ENCODE results near the gene PCBP3.

PCBP3 gene

DNA sequence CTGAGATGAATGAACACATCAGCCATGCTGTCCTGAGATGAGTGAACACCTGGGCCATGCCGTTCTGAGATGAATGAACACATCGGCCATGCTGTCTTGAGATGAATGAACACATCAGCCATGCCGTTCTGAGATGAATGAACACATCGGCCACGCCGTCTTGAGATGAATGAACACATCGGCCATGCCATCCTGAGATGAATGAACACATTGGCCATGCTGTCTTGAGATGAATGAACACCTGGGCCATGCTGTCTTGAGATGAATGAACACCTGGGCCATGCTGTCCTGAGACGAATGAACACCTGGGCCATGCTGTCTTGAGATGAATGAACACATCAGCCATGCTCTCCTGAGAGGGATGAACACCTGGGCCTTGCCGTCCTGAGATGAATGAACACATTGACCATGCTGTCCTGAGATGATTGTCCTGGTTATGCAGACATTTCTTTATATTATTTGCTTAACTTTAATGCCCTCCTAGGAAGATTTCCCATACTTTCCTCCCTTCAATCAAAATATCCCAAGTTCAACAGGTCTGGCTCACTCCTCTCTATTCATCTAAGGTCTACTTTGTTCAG, 289.5 kb downstream of the PCBP3 start:
- TF ChIP-seq, protein P1, sequence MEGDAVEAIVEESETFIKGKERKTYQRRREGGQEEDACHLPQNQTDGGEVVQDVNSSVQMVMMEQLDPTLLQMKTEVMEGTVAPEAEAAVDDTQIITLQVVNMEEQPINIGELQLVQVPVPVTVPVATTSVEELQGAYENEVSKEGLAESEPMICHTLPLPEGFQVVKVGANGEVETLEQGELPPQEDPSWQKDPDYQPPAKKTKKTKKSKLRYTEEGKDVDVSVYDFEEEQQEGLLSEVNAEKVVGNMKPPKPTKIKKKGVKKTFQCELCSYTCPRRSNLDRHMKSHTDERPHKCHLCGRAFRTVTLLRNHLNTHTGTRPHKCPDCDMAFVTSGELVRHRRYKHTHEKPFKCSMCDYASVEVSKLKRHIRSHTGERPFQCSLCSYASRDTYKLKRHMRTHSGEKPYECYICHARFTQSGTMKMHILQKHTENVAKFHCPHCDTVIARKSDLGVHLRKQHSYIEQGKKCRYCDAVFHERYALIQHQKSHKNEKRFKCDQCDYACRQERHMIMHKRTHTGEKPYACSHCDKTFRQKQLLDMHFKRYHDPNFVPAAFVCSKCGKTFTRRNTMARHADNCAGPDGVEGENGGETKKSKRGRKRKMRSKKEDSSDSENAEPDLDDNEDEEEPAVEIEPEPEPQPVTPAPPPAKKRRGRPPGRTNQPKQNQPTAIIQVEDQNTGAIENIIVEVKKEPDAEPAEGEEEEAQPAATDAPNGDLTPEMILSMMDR (IDR thresholded peaks at IDR 0.05; ENCODE audit: low read depth, low read length) = no peak
- Histone ChIP-seq H3K27me3 (ENCODE audit: insufficient read depth, low read depth, severe bottlenecking) (no peaks in the 10 kb centered on the region), H3K9me3 (ENCODE audit: severe bottlenecking) (peaks cover 28% of the 10 kb centered on the region), H3K27ac (no peak overlapping the region), H3K4me3 (ENCODE audit: low read depth, low read length) (no peak overlapping the region), H3K36me3 (no peaks in the 10 kb centered on the region)
- DNase-seq = no peak

DNA sequence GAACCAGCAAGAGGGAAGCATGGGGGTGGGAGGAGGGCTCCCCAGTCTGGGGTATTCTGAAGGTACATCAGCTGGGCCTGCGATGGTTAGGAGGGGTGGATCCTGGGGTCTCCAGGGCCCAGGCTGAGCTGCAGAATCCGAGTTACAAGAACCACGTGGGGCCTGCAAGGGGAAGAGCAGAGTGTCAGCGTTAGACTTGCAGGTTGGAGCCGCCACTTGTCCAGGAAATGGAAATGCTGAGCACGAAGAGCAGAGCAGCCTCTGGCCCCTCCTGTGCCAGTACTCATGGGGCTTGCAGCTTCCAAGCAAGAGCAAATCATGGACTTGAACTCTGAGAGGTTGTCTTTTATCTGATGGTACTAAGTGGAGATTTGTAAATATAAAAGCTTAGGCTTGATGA, 290.6 kb downstream of the PCBP3 start:
- Histone ChIP-seq H3K36me3 (no peaks in the 10 kb centered on the region), H3K4me3 (ENCODE audit: low read depth, low read length) (no peak overlapping the region), H3K9me3 (ENCODE audit: severe bottlenecking) (peaks cover 28% of the 10 kb centered on the region), H3K27me3 (ENCODE audit: insufficient read depth, low read depth, severe bottlenecking) (no peaks in the 10 kb centered on the region), H3K27ac (no peak overlapping the region)
- no peak for DNase-seq
- TF ChIP-seq, protein P1 (IDR thresholded peaks at IDR 0.05; ENCODE audit: low read depth, low read length) = no peak

DNA sequence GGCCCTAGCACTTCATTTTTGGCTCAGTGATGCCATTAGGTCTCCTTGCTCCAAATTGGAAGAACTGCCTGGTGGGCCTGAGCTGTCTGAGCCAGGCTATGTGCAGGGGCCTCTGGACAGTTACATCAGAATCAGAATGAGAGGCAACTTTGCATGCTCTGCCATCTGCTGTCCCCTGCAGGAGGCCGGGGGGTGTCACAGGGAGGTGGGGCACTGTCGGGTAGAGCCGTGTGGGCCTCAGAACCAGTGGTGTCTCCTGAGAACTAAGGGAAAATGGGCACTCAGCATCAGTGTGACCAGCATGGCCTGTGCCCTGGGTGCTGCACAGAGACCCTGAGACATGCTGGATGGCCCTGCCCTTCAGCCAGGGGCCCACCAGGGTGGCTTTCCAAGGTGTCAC, 291.0 kb downstream of the PCBP3 start:
- TF ChIP-seq, protein P1 (IDR thresholded peaks at IDR 0.05; ENCODE audit: low read depth, low read length) = no peak
- no peaks in the 10 kb centered on the region for H3K27me3 ChIP-seq (ENCODE audit: insufficient read depth, low read depth, severe bottlenecking)
- no peak for DNase-seq
- no peak overlapping the region for H3K27ac ChIP-seq
- no peak overlapping the region for H3K4me3 ChIP-seq (ENCODE audit: low read depth, low read length)
- H3K9me3 ChIP-seq (ENCODE audit: severe bottlenecking) = peaks cover 28% of the 10 kb centered on the region
- H3K36me3 ChIP-seq = no peaks in the 10 kb centered on the region

DNA sequence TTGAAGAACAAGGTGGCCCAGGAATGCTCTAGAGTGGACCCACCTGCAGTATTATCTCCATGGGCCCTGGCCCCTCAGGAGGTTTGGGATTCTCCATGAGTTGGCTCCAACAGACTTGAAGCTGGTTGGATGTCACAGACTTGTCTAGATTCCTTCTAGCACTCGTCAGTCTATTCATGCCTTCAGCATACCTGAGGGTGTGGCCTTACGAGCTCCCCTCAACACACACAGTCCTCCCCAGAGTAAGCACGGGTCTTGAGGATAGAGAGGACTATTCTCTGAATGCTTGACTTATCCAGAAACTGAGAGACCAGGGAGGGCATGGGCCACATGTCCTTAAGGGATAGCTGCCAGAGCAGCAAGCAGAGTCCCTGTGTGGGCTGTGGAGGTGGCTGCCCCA, 292.1 kb downstream of the PCBP3 start:
- Histone ChIP-seq H3K9me3 (ENCODE audit: severe bottlenecking) (peaks cover 28% of the 10 kb centered on the region), H3K4me3 (ENCODE audit: low read depth, low read length) (no peak overlapping the region), H3K27me3 (ENCODE audit: insufficient read depth, low read depth, severe bottlenecking) (no peaks in the 10 kb centered on the region), H3K36me3 (no peaks in the 10 kb centered on the region), H3K27ac (no peak overlapping the region)
- TF ChIP-seq, protein P1 (IDR thresholded peaks at IDR 0.05; ENCODE audit: low read depth, low read length) = no peak
- no peak for DNase-seq

DNA sequence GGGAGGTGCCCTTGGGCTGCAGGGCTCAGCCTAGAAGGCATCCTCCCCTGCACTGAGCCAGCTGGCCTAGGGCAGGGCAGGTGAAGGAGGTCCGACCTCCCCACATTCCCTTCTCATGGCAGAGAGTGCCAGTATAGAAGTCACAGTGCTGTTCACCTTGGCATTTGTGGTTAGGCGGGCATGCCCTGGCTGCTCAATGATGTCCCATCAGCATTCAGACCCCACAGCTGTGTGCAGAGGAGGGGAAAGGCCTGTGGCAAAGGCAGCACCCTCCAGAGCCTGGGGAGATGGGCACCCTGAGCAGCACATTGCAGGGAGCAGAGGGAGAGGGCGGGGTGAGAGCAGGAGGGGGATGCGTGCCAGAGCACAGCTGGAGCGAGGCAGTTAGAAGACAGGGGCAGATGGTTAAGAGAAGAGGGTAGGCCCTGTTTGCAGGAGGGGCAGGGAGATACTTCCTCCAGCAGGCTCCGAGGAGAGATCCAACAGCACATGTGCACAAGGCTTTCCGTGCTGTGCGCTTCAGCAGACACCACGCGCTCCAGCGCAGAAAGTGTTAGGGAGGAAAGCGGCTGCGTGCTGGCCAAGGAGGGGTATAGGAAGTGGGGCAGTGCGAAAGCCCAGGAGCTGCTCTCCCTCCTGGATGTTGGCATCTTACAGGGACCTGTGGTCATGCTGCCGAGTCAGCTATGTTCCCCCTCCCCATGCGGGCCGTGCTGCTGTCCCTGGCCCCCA, 294.4 kb downstream of the PCBP3 start:
- no peak overlapping the region for H3K27ac ChIP-seq
- H3K36me3 ChIP-seq = no peaks in the 10 kb centered on the region
- no peak for DNase-seq
- H3K4me3 ChIP-seq (ENCODE audit: low read depth, low read length) = no peak overlapping the region
- no peaks in the 10 kb centered on the region for H3K27me3 ChIP-seq (ENCODE audit: insufficient read depth, low read depth, severe bottlenecking)
- TF ChIP-seq, protein P1 (IDR thresholded peaks at IDR 0.05; ENCODE audit: low read depth, low read length) = no peak
- H3K9me3 ChIP-seq (ENCODE audit: severe bottlenecking) = peaks cover 28% of the 10 kb centered on the region

DNA sequence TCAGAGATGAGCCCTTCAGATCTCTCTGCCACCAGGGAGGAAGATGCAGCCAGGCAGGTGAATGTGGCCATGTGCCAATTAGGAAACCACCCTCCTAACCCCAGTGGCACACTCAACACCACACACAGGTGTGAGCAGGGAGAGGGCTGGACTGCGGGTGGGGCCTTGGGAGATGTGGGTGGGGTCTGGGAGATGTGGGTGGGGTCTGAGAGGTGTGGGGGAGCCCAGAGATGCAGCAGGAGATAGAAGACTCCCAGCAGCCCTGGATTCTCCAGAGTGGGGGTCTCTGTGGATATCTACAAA, 294.9 kb downstream of the PCBP3 start:
- Histone ChIP-seq H3K27me3 (ENCODE audit: insufficient read depth, low read depth, severe bottlenecking) (no peaks in the 10 kb centered on the region), H3K4me3 (ENCODE audit: low read depth, low read length) (no peak overlapping the region), H3K36me3 (no peaks in the 10 kb centered on the region), H3K9me3 (ENCODE audit: severe bottlenecking) (peaks cover 28% of the 10 kb centered on the region), H3K27ac (no peak overlapping the region)
- TF ChIP-seq, protein P1 (IDR thresholded peaks at IDR 0.05; ENCODE audit: low read depth, low read length) = no peak
- DNase-seq = no peak

Data from WERI-Rb-1 (cell line).